GM12874 (cell line): ENCODE data around the gene LRRC55.

ENCODE experiments used
- CTCF ChIP-seq: IDR thresholded peaks from 2 replicates; pipeline ENCODE4 v1.5.1; 2011; ENCODE audit warnings: low read depth, mild to moderate bottlenecking, control low read depth, low read length, moderate library complexity; ENCODE audit not compliant: insufficient read depth

LRRC55 gene

GRCh38 chr11:57175478-57175877 lies 6.3 kb upstream of the LRRC55 start:
- no peak for TF ChIP-seq CTCF

GRCh38 chr11:57178334-57178733 lies 3.4 kb upstream of the LRRC55 start:
- no peak for TF ChIP-seq CTCF

- TF ChIP-seq CTCF, result no peak
These were observed 2.1 kb upstream of the LRRC55 start for GRCh38 chr11:57179681-57180080.

GRCh38 chr11:57180081-57180561 lies 1.6 kb upstream of the LRRC55 start:
- TF ChIP-seq CTCF, result no peak

- no peak for TF ChIP-seq CTCF
These were observed 789 bp upstream of the LRRC55 start for GRCh38 chr11:57180964-57181363.

- TF ChIP-seq CTCF, result no peak
These were observed 1.1 kb downstream of the LRRC55 start for GRCh38 chr11:57182896-57183295.

GRCh38 chr11:57190548-57190947 lies 8.8 kb downstream of the LRRC55 start:
- no peak for TF ChIP-seq CTCF
